Vagina (tissue), 2 donors: ENCODE data around the gene ASXL3.

Experiments
- CTCF ChIP-seq, 3 experiments: fragments of 450-650 bp in 2 of 3; fragments of 200-600 bp in 1 of 3; sonication (generic) in 1 of 3; IDR thresholded peaks; one replicate each; pipeline ENCODE4 v1.5.1; 2017 to 2019; ENCODE audit warnings: antibody characterized with exemption in 3 of 3, mild to moderate bottlenecking in 2 of 3, moderate library complexity in 2 of 3
- POLR2AphosphoS5 ChIP-seq, 2 donors: sonication (generic); formaldehyde crosslinking; IDR thresholded peaks; one replicate each; pipeline ENCODE4 v1.9.0; 2017; ENCODE audit warnings: antibody characterized with exemption in 2 of 2, mild to moderate bottlenecking in 2 of 2, low read depth in 1 of 2; ENCODE audit not compliant: insufficient read depth in 1 of 2

- TF ChIP-seq POLR2AphosphoS5 (IDR thresholded peaks at IDR 0.05; ENCODE audit: insufficient read depth in 1 of 2, low read depth in 1 of 2) (no peak), CTCF (IDR thresholded peaks at IDR 0.05) (no peak)
Measured at GRCh38 chr18:33710269-33710668, 132.2 kb downstream of the ASXL3 start.
